Gastroesophageal sphincter (tissue), 3 donors: ENCODE results near the gene LENEP.

Experiments
- CTCF ChIP-seq, 4 experiments: fragments of 200-600 bp in 2 of 4; fragments of 450-650 bp in 2 of 4; sonication (generic) in 1 of 4; IDR thresholded peaks; one replicate each; pipeline ENCODE4 v1.5.1; 2017 to 2019; ENCODE audit warnings: antibody characterized with exemption in 4 of 4, mild to moderate bottlenecking in 2 of 4, moderate library complexity in 2 of 4
- EP300 ChIP-seq: sonication (generic); formaldehyde crosslinking; IDR thresholded peaks from one replicate; pipeline ENCODE4 v1.6.1; 2017; ENCODE audit warnings: antibody characterized with exemption, mild to moderate bottlenecking
- POLR2A ChIP-seq, 2 donors: fragments of 450-650 bp; IDR thresholded peaks; one replicate each; pipeline ENCODE4 v1.6.1; 2017; ENCODE audit warnings: antibody characterized with exemption in 2 of 2, mild to moderate bottlenecking in 2 of 2, moderate library complexity in 1 of 2
- POLR2AphosphoS5 ChIP-seq: sonication (generic); formaldehyde crosslinking; IDR thresholded peaks from one replicate; pipeline ENCODE4 v1.6.1; 2017; ENCODE audit warnings: antibody characterized with exemption

- TF ChIP-seq CTCF (IDR thresholded peaks at IDR 0.05): peak in 3 of 4 experiments; percentile 79 to 83 (median 81)
- TF ChIP-seq POLR2A (IDR thresholded peaks at IDR 0.05): no peak
- no peak for TF ChIP-seq EP300
- TF ChIP-seq POLR2AphosphoS5: no peak
These were observed 5.6 kb downstream of the LENEP start for GRCh38 chr1:154998818-154999570.
